HCT116 (cell line): ENCODE measurements around the gene PXMP4. TPM values are rescaled to one million over a fixed set of nuclear protein-coding genes. Genes with fewer than 3 reads are reported as not detected.
"Not testable (repeated sequence)": the region's sequence is repeated elsewhere in the genome, so short reads cannot be mapped to it uniquely, and the experiment has no call there.

ENCODE experiments used
- ATAC-seq: fragments of 200-7000 bp; cut with Tn5 transposase; 2 replicates; pipeline ENCODE4 v1.9.1; 2020; ENCODE audit warnings: mild to moderate bottlenecking, moderate library complexity
- BruUV-seq: library from RNA; stranded (reverse); fragments of 400-500 nt; replicated peaks from 2 replicates; lab custom pipeline; 2021; lab: Mats Ljungman, UMichigan
- CTCF ChIA-PET: fragments of 300-600 bp; sonication (Branson Sonifier 250); formaldehyde crosslinking; loops from one replicate; lab custom pipeline; 2021; ENCODE audit warnings: antibody characterized with exemption; lab: Charles Lee
- POLR2A ChIA-PET: fragments of 300-600, 350-600 bp; sonication (Branson Sonifier 250); formaldehyde crosslinking; loops from one replicate; lab custom pipeline; 2021; ENCODE audit warnings: antibody characterized with exemption; lab: Charles Lee
- RAD21 ChIA-PET, 2 experiments: fragments of 300-600 bp; sonication (Branson Sonifier 250); formaldehyde crosslinking; loops; one replicate each; lab custom pipeline; 2023; ENCODE audit warnings: low total read pairs in 2 of 2; ENCODE audit not compliant: uncharacterized antibody in 2 of 2, unreplicated experiment in 2 of 2, low non-redundant PET in 1 of 2; lab: Charles Lee
- DNase-seq: peaks from one replicate; pipeline ENCODE4 v3.0.0-alpha.2; 2010; ENCODE audit warnings: low read depth, low spot score
- H2AFZ ChIP-seq: fragments of 200-600 bp; shearing (Covaris generic), sonication (generic); 2 replicates; pipeline ENCODE4 v1.6.1; 2017; ENCODE audit warnings: low read depth, mixed run types, mixed read lengths, antibody characterized with exemption, low read length; ENCODE audit not compliant: poor library complexity, severe bottlenecking
- H3K27ac ChIP-seq: 2 replicates; pipeline ENCODE4 v1.5.1; 2012; ENCODE audit warnings: low read depth, low read length
- H3K27me3 ChIP-seq: fragments of 200-600 bp; sonication (generic); 2 replicates; pipeline ENCODE4 v1.6.1; 2016; ENCODE audit warnings: mixed run types, low read length, mixed read lengths; ENCODE audit not compliant: insufficient read depth
- H3K36me3 ChIP-seq, 2 experiments: fragments of 200-500 bp in 1 of 2; fragments of 200-600 bp in 1 of 2; sonication (Bioruptor generic) in 1 of 2; sonication (generic) in 1 of 2; 2 replicates each; pipeline versions ENCODE4 v1.5.1 to v1.6.1; 2014 to 2016; ENCODE audit warnings: low read length in 2 of 2, inconsistent platforms in 1 of 2, mixed read lengths in 1 of 2, mixed run types in 1 of 2; ENCODE audit not compliant: insufficient read depth in 2 of 2, control insufficient read depth in 1 of 2
- H3K4me1 ChIP-seq, 2 experiments: fragments of 200-600 bp in 1 of 2; sonication (generic) in 1 of 2; 2 replicates each; pipeline versions ENCODE4 v1.5.1 to v1.6.1; 2012 to 2017; ENCODE audit warnings: low read length in 2 of 2, inconsistent platforms in 1 of 2, mild to moderate bottlenecking in 1 of 2, mixed read lengths in 1 of 2, mixed run types in 1 of 2, moderate library complexity in 1 of 2; ENCODE audit not compliant: insufficient read depth in 2 of 2, control insufficient read depth in 1 of 2
- H3K4me2 ChIP-seq: fragments of 200-600 bp; sonication (generic); 2 replicates; pipeline ENCODE4 v1.6.1; 2017; ENCODE audit warnings: mixed run types, low read length, mixed read lengths
- H3K4me3 ChIP-seq, 2 experiments: fragments of 200-600 bp in 1 of 2; sonication (generic) in 1 of 2; replicated peaks in 1 of 2; 2 replicates each; pipeline ENCODE4 v1.5.1; 2011 to 2016; ENCODE audit warnings: low read length in 2 of 2, control low read depth in 1 of 2, low read depth in 1 of 2, mild to moderate bottlenecking in 1 of 2, mixed read lengths in 1 of 2, mixed run types in 1 of 2
- H3K79me2 ChIP-seq: fragments of 200-600 bp; sonication (generic); 2 replicates; pipeline ENCODE4 v1.6.1; 2017; ENCODE audit warnings: mild to moderate bottlenecking, mixed run types, low read length, moderate library complexity, mixed read lengths; ENCODE audit not compliant: insufficient read depth
- H3K9ac ChIP-seq: fragments of 200-600 bp; sonication (generic); 2 replicates; pipeline ENCODE4 v1.6.1; 2016; ENCODE audit warnings: low read length, mixed read lengths
- H3K9me2 ChIP-seq: fragments of 200-600 bp; sonication (generic), shearing (Covaris generic); 2 replicates; pipeline ENCODE4 v1.6.1; 2017; ENCODE audit warnings: mixed run types, mild to moderate bottlenecking, moderate library complexity; ENCODE audit not compliant: insufficient read depth
- H3K9me3 ChIP-seq, 2 experiments: fragments of 200-500 bp in 1 of 2; fragments of 200-600 bp in 1 of 2; sonication (Bioruptor generic) in 1 of 2; sonication (generic) in 1 of 2; 2 replicates each; pipeline ENCODE4 v1.6.1; 2014 to 2017; ENCODE audit warnings: low read length in 2 of 2, mixed read lengths in 2 of 2, inconsistent platforms in 1 of 2, low read depth in 1 of 2, mild to moderate bottlenecking in 1 of 2, mixed run types in 1 of 2, moderate library complexity in 1 of 2; ENCODE audit not compliant: control insufficient read depth in 1 of 2, insufficient read depth in 1 of 2
- H4K20me1 ChIP-seq: fragments of 200-600 bp; sonication (generic), shearing (Covaris generic); 2 replicates; pipeline ENCODE4 v1.6.1; 2017; ENCODE audit warnings: mixed run types, mild to moderate bottlenecking, moderate library complexity; ENCODE audit not compliant: insufficient read depth
- CBX3 ChIP-seq: IDR thresholded peaks from 2 replicates; pipeline ENCODE4 v1.6.1; 2012; ENCODE audit warnings: low read depth
- CEBPB ChIP-seq: IDR thresholded peaks from 2 replicates; pipeline ENCODE4 v1.6.1; 2012; ENCODE audit warnings: low read depth
- CTCF ChIP-seq, 3 experiments: fragments of 200-600 bp in 1 of 3; sonication (generic) in 1 of 3; IDR thresholded peaks in 2 of 3; conservative IDR thresholded peaks in 1 of 3; 2 replicates each; pipeline ENCODE4 v1.5.1; 2012 to 2017; ENCODE audit warnings: low read depth in 2 of 3, low read length in 2 of 3, antibody characterized with exemption in 1 of 3, borderline replicate concordance in 1 of 3, control low read depth in 1 of 3, mild to moderate bottlenecking in 1 of 3, mixed read lengths in 1 of 3, mixed run types in 1 of 3, moderate library complexity in 1 of 3; ENCODE audit not compliant: insufficient read depth in 1 of 3
- ELF1 ChIP-seq: IDR thresholded peaks from 2 replicates; pipeline ENCODE4 v1.6.1; 2012; ENCODE audit warnings: low read depth, borderline replicate concordance
- EZH2 ChIP-seq: fragments of 200-600 bp; sonication (generic); IDR thresholded peaks from 2 replicates; pipeline ENCODE4 v1.6.1; 2017; ENCODE audit warnings: antibody characterized with exemption, mixed run types
- JUND ChIP-seq: IDR thresholded peaks from 2 replicates; pipeline ENCODE4 v1.6.1; 2012
- RAD21 ChIP-seq: IDR thresholded peaks from 2 replicates; pipeline ENCODE4 v1.6.1; 2012; ENCODE audit warnings: low read depth, mild to moderate bottlenecking
- REST ChIP-seq: IDR thresholded peaks from 2 replicates; pipeline ENCODE4 v1.6.1; 2012; ENCODE audit warnings: low read depth
- SIN3A ChIP-seq: IDR thresholded peaks from 2 replicates; pipeline ENCODE4 v1.6.1; 2012; ENCODE audit warnings: low read depth
- SP1 ChIP-seq: IDR thresholded peaks from 2 replicates; pipeline ENCODE4 v1.6.1; 2012; ENCODE audit warnings: low read depth
- SRF ChIP-seq: IDR thresholded peaks from 2 replicates; pipeline ENCODE4 v1.6.1; 2012; ENCODE audit warnings: low read depth
- YY1 ChIP-seq: IDR thresholded peaks from 2 replicates; pipeline ENCODE4 v1.6.1; 2011; ENCODE audit warnings: low read length, low read depth, moderate library complexity, mild to moderate bottlenecking; ENCODE audit not compliant: insufficient replicate concordance; ENCODE audit errors: extremely low read depth
- ZBTB33 ChIP-seq: IDR thresholded peaks from 2 replicates; pipeline ENCODE4 v1.6.1; 2011; ENCODE audit warnings: mild to moderate bottlenecking, low read length, moderate library complexity; ENCODE audit not compliant: insufficient replicate concordance; ENCODE audit errors: extremely low read depth
- ZFX ChIP-seq: fragments of 450-650 bp; IDR thresholded peaks from 2 replicates; pipeline ENCODE4 v1.6.1; 2017
- intact Hi-C: fragments of 100-400 bp; cut with micrococcal nuclease; formaldehyde crosslinking; loops from 2 replicates; pipeline ENCODE4 v1.10.0; 2022
- total RNA-seq: library from RNA; stranded (reverse); gene quantifications from one replicate; pipeline ENCODE4 v1.2.1, GENCODE V29; 2021; ENCODE audit not compliant: unreplicated experiment

PXMP4 gene
- total RNA-seq, 1 experiment from 2014 or later = 9.6 TPM

- POLR2A ChIA-PET, H3K9me2 ChIP-seq, CTCF ChIA-PET, H3K9me3 ChIP-seq, H3K9ac ChIP-seq, DNase-seq, H3K4me3 ChIP-seq, H3K36me3 ChIP-seq, BruUV-seq, H3K27me3 ChIP-seq, H3K4me2 ChIP-seq, H3K4me1 ChIP-seq, H4K20me1 ChIP-seq, intact Hi-C loops, ATAC-seq, RAD21 ChIA-PET, H2AFZ ChIP-seq, H3K79me2 ChIP-seq, H3K27ac ChIP-seq: not testable (repeated sequence)
Measured at GRCh38 chr20:33698966-33699365, 21.1 kb downstream of the PXMP4 start.

GRCh38 chr20:33697129-33697528, 23.0 kb downstream of the PXMP4 start:
- no peak overlapping the region for H2AFZ ChIP-seq
- no peak overlapping the region for H3K9ac ChIP-seq
- H3K9me2 ChIP-seq = no peaks in the 10 kb centered on the region
- BruUV-seq = no TSS peak
- no peak overlapping the region for H3K27ac ChIP-seq
- H3K27me3 ChIP-seq = no peaks in the 10 kb centered on the region
- H3K79me2 ChIP-seq = no peaks in the 10 kb centered on the region
- no peaks in the 10 kb centered on the region for H4K20me1 ChIP-seq
- ChIA-PET POLR2A (interaction anchor here (0.9 kb wide), 1 partner anchor 23 kb away, joined by 3 read pairs; no protein-coding TSS in a partner anchor), RAD21 (no interaction called here), CTCF (interaction anchor here (0.6 kb wide), 1 partner anchor 432 kb away, joined by 3 read pairs; no protein-coding TSS in a partner anchor)
- no peaks in the 10 kb centered on the region for H3K36me3 ChIP-seq
- H3K4me2 ChIP-seq = no peak overlapping the region
- ATAC-seq (no peak), DNase-seq (no peak)
- intact Hi-C loops = no loop called here
- no peaks in the 10 kb centered on the region for H3K9me3 ChIP-seq
- no peaks in the 10 kb centered on the region for H3K4me1 ChIP-seq
- no peak overlapping the region for H3K4me3 ChIP-seq
- TF ChIP-seq CEBPB = no peak
- TF ChIP-seq YY1 = no peak
- TF ChIP-seq ZBTB33 = no peak
- TF ChIP-seq CTCF (IDR thresholded peaks at IDR 0.05 in 2 of 3, conservative IDR thresholded peaks at IDR 0.05 in 1 of 3; ENCODE audit: borderline replicate concordance in 1 of 3, insufficient read depth in 1 of 3, low read depth in 2 of 3, low read length in 2 of 3) = no peak
- TF ChIP-seq CBX3 = no peak
- no peak for TF ChIP-seq SP1
- TF ChIP-seq JUND = no peak
- no peak for TF ChIP-seq SIN3A
- no peak for TF ChIP-seq ZFX
- no peak for TF ChIP-seq RAD21
- TF ChIP-seq EZH2 = no peak
- no peak for TF ChIP-seq REST
- no peak for TF ChIP-seq SRF
- TF ChIP-seq ELF1 = no peak
